Neuronal stem cell (in vitro differentiated cells): ENCODE data around the gene MEGF8.
A peak's percentile ranks its signal among the peaks of the same experiment; 100 is the strongest.

ENCODE experiments used
- DNase-seq: peaks from one replicate; pipeline ENCODE4 v3.0.0-alpha.2; 2013; ENCODE audit warnings: low spot score
- H2AFZ ChIP-seq: one replicate; pipeline ENCODE4 v1.6.1; 2013; ENCODE audit warnings: mild to moderate bottlenecking, low read length, inconsistent platforms
- H2AK5ac ChIP-seq: 2 replicates; pipeline ENCODE4 v1.6.1; 2013; ENCODE audit warnings: low read depth, mild to moderate bottlenecking, inconsistent platforms, low read length, moderate library complexity, mixed read lengths
- H2BK120ac ChIP-seq: 2 replicates; pipeline ENCODE4 v1.6.1; 2013; ENCODE audit warnings: low read depth, mild to moderate bottlenecking, inconsistent platforms, low read length, moderate library complexity, mixed read lengths
- H2BK12ac ChIP-seq: one replicate; pipeline ENCODE4 v1.6.1; 2013; ENCODE audit warnings: low read length, inconsistent platforms
- H2BK15ac ChIP-seq: 2 replicates; pipeline ENCODE4 v1.6.1; 2013; ENCODE audit warnings: mild to moderate bottlenecking, low read length, inconsistent platforms, mixed read lengths
- H2BK5ac ChIP-seq: one replicate; pipeline ENCODE4 v1.6.1; 2013; ENCODE audit warnings: inconsistent platforms, mild to moderate bottlenecking, low read length, moderate library complexity
- H3K14ac ChIP-seq: one replicate; pipeline ENCODE4 v1.6.1; 2013; ENCODE audit warnings: low read length, inconsistent platforms
- H3K18ac ChIP-seq: 2 replicates; pipeline ENCODE4 v1.6.1; 2013; ENCODE audit warnings: low read length, inconsistent platforms
- H3K23ac ChIP-seq: 2 replicates; pipeline ENCODE4 v1.6.1; 2013; ENCODE audit warnings: low read depth, mild to moderate bottlenecking, mixed read lengths, low read length, inconsistent platforms; ENCODE audit not compliant: poor library complexity
- H3K27ac ChIP-seq: replicated peaks from 3 replicates; pipeline ENCODE4 v1.5.1; 2013; ENCODE audit warnings: low read length, inconsistent platforms
- H3K27me3 ChIP-seq, 3 experiments: 2 replicates each; pipeline ENCODE4 v1.6.1; 2013; ENCODE audit warnings: low read length in 3 of 3, mild to moderate bottlenecking in 2 of 3, inconsistent platforms in 1 of 3, low read depth in 1 of 3, mixed read lengths in 1 of 3, moderate library complexity in 1 of 3; ENCODE audit not compliant: control insufficient read depth in 3 of 3, insufficient read depth in 3 of 3
- H3K36me3 ChIP-seq, 2 donors: replicated peaks in 1 of 2; 2 replicates each; pipeline ENCODE4 v1.6.1; 2013; ENCODE audit warnings: low read length in 2 of 2; ENCODE audit not compliant: control insufficient read depth in 2 of 2, insufficient read depth in 2 of 2
- H3K4ac ChIP-seq: 2 replicates; pipeline ENCODE4 v1.6.1; 2013; ENCODE audit warnings: inconsistent platforms, mild to moderate bottlenecking, low read length, moderate library complexity
- H3K4me1 ChIP-seq, 2 donors: 1 replicate in 1 of 2; 2 replicates in 1 of 2; pipeline ENCODE4 v1.6.1; 2013; ENCODE audit warnings: low read length in 2 of 2, low read depth in 1 of 2; ENCODE audit not compliant: control insufficient read depth in 2 of 2, insufficient read depth in 1 of 2
- H3K4me2 ChIP-seq: one replicate; pipeline ENCODE4 v1.6.1; 2013; ENCODE audit warnings: mild to moderate bottlenecking, low read length, inconsistent platforms; ENCODE audit not compliant: insufficient read depth, poor library complexity, severe bottlenecking
- H3K4me3 ChIP-seq, 2 donors: 2 replicates each; pipeline ENCODE4 v1.5.1; 2013; ENCODE audit warnings: low read length in 2 of 2, mild to moderate bottlenecking in 2 of 2, inconsistent platforms in 1 of 2, moderate library complexity in 1 of 2
- H3K79me1 ChIP-seq: one replicate; pipeline ENCODE4 v1.6.1; 2013; ENCODE audit warnings: low read depth, mild to moderate bottlenecking, inconsistent platforms, low read length, moderate library complexity
- H3K9ac ChIP-seq: one replicate; pipeline ENCODE4 v1.6.1; 2013; ENCODE audit warnings: mild to moderate bottlenecking, low read depth, low read length, inconsistent platforms; ENCODE audit not compliant: poor library complexity
- H3K9me3 ChIP-seq, 2 donors: replicated peaks in 1 of 2; 2 replicates each; pipeline versions ENCODE3 to v1.6.1; 2013; ENCODE audit warnings: low read length in 2 of 2, mild to moderate bottlenecking in 2 of 2, inconsistent platforms in 1 of 2, low read depth in 1 of 2, mixed read lengths in 1 of 2, moderate library complexity in 1 of 2; ENCODE audit not compliant: control insufficient read depth in 2 of 2, insufficient read depth in 1 of 2
- H4K8ac ChIP-seq: one replicate; pipeline ENCODE4 v1.6.1; 2013; ENCODE audit warnings: low read depth, mild to moderate bottlenecking, inconsistent platforms, low read length, moderate library complexity
- H4K91ac ChIP-seq: one replicate; pipeline ENCODE4 v1.6.1; 2013; ENCODE audit warnings: low read length, low read depth, mild to moderate bottlenecking, inconsistent platforms; ENCODE audit not compliant: poor library complexity
- WGBS, 2 donors: extraction: QIAGEN DNeasy Blood & Tissue Kit; methylation state at CpG; one replicate each; pipeline ENCODE4 v1.1.7; 2013; ENCODE audit warnings: missing lambda C conversion rate in 2 of 2, mixed read lengths in 1 of 2; ENCODE audit not compliant: insufficient read length in 2 of 2, insufficient replicate concordance in 1 of 2; ENCODE audit errors: extremely low coverage in 2 of 2; 5-methylcytosine and 5-hydroxymethylcytosine counted together

Gene MEGF8

DNA sequence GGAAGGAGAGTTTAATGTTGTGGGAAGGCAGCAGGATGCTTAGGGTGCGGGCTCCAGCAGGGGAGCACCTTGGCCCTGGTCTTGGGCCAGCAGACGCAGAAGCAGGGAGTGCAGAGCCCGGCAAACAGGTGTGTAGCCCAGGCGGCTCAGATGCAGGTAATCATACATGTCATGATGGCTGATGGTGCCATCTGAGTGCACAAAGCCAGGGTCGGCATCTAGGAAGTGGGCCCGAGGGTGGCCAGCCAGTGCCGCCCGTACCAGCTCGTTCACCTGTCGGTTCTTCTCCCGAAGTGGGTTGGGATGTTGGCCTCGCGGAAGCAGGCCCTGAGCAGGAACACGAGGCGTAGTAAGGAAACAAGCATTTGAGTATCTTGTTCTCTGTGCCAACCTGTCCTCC lies 28.4 kb upstream of the MEGF8 start:
- Histone ChIP-seq H2BK5ac (no peak overlapping the region), H3K4me3 (no peak overlapping the region), H3K23ac (peak overlapping the region; percentile 37), H3K27ac (no peak overlapping the region), H3K4me2 (no peak overlapping the region), H4K91ac (no peak overlapping the region), H3K27me3 (no peaks in the 10 kb centered on the region), H3K9me3 (no peaks in the 10 kb centered on the region), H4K8ac (no peak overlapping the region), H3K4ac (no peak overlapping the region), H2BK12ac (no peak overlapping the region), H2BK15ac (no peak overlapping the region), H3K14ac (no peak overlapping the region), H3K36me3 (peaks cover 46 to 82% of the 10 kb centered on the region in 2 donors), H2BK120ac (no peak overlapping the region), H3K4me1 (peaks cover 0 to 6% of the 10 kb centered on the region in 2 donors), H2AK5ac (no peak overlapping the region), H3K9ac (peak overlapping the region; percentile 24), H3K18ac (no peak overlapping the region), H3K79me1 (peaks cover 4% of the 10 kb centered on the region), H2AFZ (no peak overlapping the region)
- DNase-seq = no peak
- no CpG with 5 or more reads among the region's 15 CpGs for WGBS, 2 donors

GRCh38 chr19:42301646-42302203 lies 23.7 kb upstream of the MEGF8 start, which contains the start of gene PRR19:
Gene PRR19, plus strand, starts transcription at chr19:42302132. Its CDS starts 7,453 bp downstream, at chr19:42309585.
- H2BK12ac ChIP-seq = peak within 1 kb of the TSS; percentile 82
- H3K18ac ChIP-seq = peak within 1 kb of the TSS; percentile 100
- peak within 1 kb of the TSS; percentile 87 for H3K27ac ChIP-seq
- peak within 1 kb of the TSS; percentile 97 for H3K4ac ChIP-seq
- H4K8ac ChIP-seq = peak within 1 kb of the TSS; percentile 82
- H3K4me2 ChIP-seq = peak within 1 kb of the TSS; percentile 78
- peaks cover 2% of the 10 kb centered on the region for H3K79me1 ChIP-seq
- peak within 1 kb of the TSS; percentile 73 for H2AK5ac ChIP-seq
- H3K4me1 ChIP-seq = peaks cover 10 to 13% of the 10 kb centered on the region in 2 donors
- no peaks in the 10 kb centered on the region for H3K9me3 ChIP-seq
- peak within 1 kb of the TSS; percentile 93 to 96 for H3K4me3 ChIP-seq
- H3K23ac ChIP-seq = peak within 1 kb of the TSS; percentile 91
- peak within 1 kb of the TSS; percentile 90 for H2AFZ ChIP-seq
- H2BK120ac ChIP-seq = peak within 1 kb of the TSS; percentile 96
- peak within 1 kb of the TSS; percentile 99 for H3K14ac ChIP-seq
- H3K9ac ChIP-seq = peak within 1 kb of the TSS; percentile 100
- no peak for DNase-seq
- peak within 1 kb of the TSS; percentile 99 for H2BK15ac ChIP-seq
- peak within 1 kb of the TSS; percentile 79 for H4K91ac ChIP-seq
- peaks cover 15 to 37% of the 10 kb centered on the region in 2 donors for H3K36me3 ChIP-seq
- H2BK5ac ChIP-seq = peak within 1 kb of the TSS; percentile 98
- no peaks in the 10 kb centered on the region for H3K27me3 ChIP-seq
- no CpG with 5 or more reads among the region's 21 CpGs for WGBS, 2 donors

- Histone ChIP-seq H2AK5ac (no peak overlapping the region), H3K27ac (peak overlapping the region; percentile 70), H2BK5ac (no peak overlapping the region), H3K4me3 (peak overlapping the region in 1 of 2 donors; percentile 93), H4K91ac (peak overlapping the region; percentile 34), H2BK12ac (no peak overlapping the region), H3K4ac (no peak overlapping the region), H3K9me3 (no peaks in the 10 kb centered on the region), H3K14ac (no peak overlapping the region), H3K27me3 (no peaks in the 10 kb centered on the region), H3K9ac (no peak overlapping the region), H4K8ac (no peak overlapping the region), H3K4me2 (peak overlapping the region; percentile 57), H3K36me3 (peaks cover 9 to 27% of the 10 kb centered on the region in 2 donors), H3K79me1 (peaks cover 2% of the 10 kb centered on the region), H3K4me1 (peaks cover 10 to 13% of the 10 kb centered on the region in 2 donors), H2BK120ac (peak overlapping the region; percentile 1), H3K18ac (peak overlapping the region; percentile 82), H2AFZ (peak overlapping the region; percentile 90), H3K23ac (no peak overlapping the region), H2BK15ac (no peak overlapping the region)
- WGBS, 2 donors = no CpG with 5 or more reads among the region's 11 CpGs
- no peak for DNase-seq
Observed at GRCh38 chr19:42303101-42303464, 22.4 kb upstream of the MEGF8 start.

GRCh38 chr19:42303876-42304275 lies 21.6 kb upstream of the MEGF8 start:
- H3K9me3 ChIP-seq = no peaks in the 10 kb centered on the region
- no peak overlapping the region for H3K4me2 ChIP-seq
- H2BK120ac ChIP-seq = no peak overlapping the region
- H3K27me3 ChIP-seq = no peaks in the 10 kb centered on the region
- no peak overlapping the region for H3K27ac ChIP-seq
- WGBS, 2 donors = no CpG with 5 or more reads among the region's 8 CpGs
- no peak overlapping the region for H3K18ac ChIP-seq
- no peak overlapping the region for H3K23ac ChIP-seq
- no peak overlapping the region for H3K4ac ChIP-seq
- H2AFZ ChIP-seq = peak overlapping the region; percentile 90
- H2BK5ac ChIP-seq = no peak overlapping the region
- H3K4me3 ChIP-seq = no peak overlapping the region
- H2AK5ac ChIP-seq = peak overlapping the region; percentile 81
- H3K9ac ChIP-seq = no peak overlapping the region
- DNase-seq = no peak
- H4K91ac ChIP-seq = no peak overlapping the region
- H3K14ac ChIP-seq = no peak overlapping the region
- H3K4me1 ChIP-seq = peaks cover 10 to 13% of the 10 kb centered on the region in 2 donors
- no peak overlapping the region for H4K8ac ChIP-seq
- H3K79me1 ChIP-seq = peaks cover 2% of the 10 kb centered on the region
- no peak overlapping the region for H2BK12ac ChIP-seq
- peaks cover 6 to 21% of the 10 kb centered on the region in 2 donors for H3K36me3 ChIP-seq
- H2BK15ac ChIP-seq = no peak overlapping the region
